ENCODE measurements around the gene RNF4. TPM values are rescaled to one million over a fixed set of nuclear protein-coding genes. Genes with fewer than 3 reads are reported as not detected.
A peak's percentile ranks its signal among the peaks of the same experiment; 100 is the strongest.
"Not testable (repeated sequence)": the region's sequence is repeated elsewhere in the genome, so short reads cannot be mapped to it uniquely, and the experiment has no call there.

The RNF4 gene
- total RNA-seq, 1 experiment from 2014 or later = 89.0 TPM

DNA sequence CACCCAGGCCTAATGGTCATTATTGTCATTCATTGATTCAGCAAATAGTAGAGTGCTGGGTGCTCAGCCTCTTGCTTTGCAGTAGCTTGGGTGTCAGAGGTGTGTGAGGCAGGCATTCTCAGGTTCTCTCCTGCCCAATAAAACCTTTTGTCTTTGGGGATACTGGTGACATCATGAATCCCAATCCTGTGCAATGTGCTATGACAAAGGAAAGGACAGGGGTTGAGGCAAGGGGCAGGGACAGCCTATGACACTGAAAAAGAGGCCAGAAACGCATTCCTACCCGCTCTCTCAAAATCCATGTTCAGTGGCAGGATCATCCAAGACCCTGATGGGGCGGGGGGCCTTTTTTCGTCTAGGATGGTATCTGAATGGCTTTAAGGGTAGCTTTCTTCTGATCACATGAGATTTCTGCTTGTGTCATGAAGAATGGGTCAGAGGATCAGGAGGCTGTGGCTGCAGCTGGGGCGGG lies 66.0 kb downstream of the RNF4 start:
- no peak for DNase-seq (ENCODE audit: low read depth)

GRCh38 chr4:2535376-2536192 lies 66.7 kb downstream of the RNF4 start:
- no peak for DNase-seq (ENCODE audit: low read depth)

DNA sequence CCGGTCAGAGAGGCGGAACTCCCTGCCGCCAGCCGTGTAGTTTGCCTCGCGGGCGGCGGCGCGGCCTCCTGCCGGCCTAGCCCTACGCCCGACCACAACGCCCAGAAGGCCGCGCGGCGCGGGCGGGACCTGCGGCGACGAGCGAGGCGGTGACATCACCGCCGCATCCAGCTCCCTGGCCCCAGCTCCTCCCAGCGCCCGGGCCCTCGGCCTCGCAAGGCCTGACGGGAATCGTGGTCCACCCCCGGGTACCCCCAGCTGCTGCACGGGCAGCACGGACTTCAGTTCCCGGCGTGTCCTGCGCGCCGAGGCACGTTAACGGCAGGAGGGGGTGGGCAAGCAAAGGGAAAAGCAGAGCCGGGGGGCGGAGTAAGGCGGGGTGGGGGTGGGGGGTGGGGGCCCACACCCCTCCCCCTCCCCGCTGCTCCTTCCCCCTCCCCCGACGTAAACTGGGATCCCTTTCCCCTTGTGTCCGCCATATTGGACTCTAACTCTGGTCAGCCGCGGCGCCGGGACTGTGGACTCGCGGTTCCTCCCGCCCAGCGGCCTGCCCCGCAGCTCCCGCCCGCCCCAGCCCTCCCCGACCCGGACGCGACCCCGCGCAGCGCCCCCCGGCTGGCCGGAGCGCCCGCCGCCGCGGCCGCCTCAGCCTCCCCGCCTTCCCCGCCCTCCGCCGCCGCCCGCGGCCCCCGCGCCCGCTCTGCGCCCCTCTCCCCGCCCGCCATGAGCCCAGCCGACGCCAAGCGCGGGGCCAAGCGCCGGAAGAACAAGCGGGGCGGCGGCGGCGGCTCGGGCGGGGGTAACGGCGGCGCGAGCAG lies 67.5 kb downstream of the RNF4 start, which contains the start of gene FAM193A:
Gene FAM193A (plus strand): TSS at position 455 of the 818 bp plus-strand sequence. CDS start 269 bp downstream, at position 724.
- peak; percentile 100 for DNase-seq (ENCODE audit: low read depth)

DNA sequence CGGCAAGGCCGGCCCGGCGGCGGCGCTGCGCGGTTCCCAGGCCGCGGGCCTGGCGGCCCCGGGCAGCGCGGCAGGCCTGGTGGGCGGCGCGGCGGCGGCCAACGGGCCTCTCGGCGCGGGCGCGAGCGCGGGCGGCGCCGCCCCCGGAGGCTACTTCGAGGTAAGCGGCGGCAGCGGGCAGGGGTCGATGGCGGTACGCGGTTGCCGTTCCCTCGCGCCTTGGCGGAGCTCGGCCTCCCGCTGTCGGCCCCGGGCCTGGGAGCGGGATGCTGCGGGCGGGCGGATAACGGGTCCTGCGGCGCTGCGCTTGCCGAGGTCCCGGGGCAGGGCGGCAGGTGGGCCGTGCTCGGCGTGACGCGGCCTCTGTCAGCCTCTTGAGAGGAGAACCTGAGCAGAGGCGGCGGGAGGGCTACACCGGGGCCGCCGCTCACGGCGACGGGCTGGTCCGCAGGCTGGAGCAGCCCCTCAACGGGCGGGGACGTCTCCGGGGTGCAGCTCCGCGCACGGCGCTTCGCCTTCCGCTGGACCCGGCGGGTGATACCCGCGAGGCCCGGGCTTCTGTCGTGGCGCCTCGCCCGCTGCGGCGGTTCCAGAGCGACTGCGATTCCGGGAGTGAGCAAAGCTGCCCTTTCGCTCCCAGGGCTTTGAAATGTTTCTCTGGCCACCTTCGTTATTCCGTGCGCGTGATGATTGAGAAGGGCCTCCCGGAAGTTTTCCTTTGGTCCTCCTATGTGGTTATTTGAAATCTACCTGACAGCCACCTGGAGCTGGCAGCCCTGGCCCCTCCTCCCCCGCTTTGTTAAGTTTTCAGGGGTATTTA lies 68.3 kb downstream of the RNF4 start:
- peak; percentile 42 for DNase-seq (ENCODE audit: low read depth)

GRCh38 chr4:2543580-2544191 lies 74.8 kb downstream of the RNF4 start:
- not testable (repeated sequence) for DNase-seq (ENCODE audit: low read depth)

GRCh38 chr4:2545321-2546013 lies 76.6 kb downstream of the RNF4 start:
- DNase-seq (ENCODE audit: low read depth) = no peak

DNA sequence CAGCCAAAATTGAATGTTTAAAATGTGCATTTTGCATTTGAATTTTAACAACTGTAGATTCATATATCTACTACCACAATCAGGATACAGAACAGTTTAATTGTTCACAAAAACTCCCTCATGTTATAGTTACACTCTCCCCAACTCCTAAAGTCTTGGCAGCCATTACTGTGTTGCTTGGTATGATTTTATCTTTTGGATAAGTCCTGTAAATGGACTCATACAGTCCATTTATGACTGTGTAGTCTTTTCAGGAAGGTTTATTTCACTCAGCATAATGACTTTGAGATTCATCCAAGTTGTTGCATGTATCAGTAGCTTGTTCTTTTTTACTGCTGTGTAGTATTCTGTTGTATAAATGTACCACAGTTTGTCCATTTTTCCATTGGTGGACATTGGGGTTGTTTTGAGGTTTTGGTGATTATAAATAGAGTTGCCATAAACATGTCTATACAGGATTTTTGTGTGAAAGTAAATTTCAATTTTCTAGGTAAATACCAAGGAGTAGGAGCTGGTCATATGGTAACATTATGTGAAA lies 77.4 kb downstream of the RNF4 start:
- DNase-seq (ENCODE audit: low read depth) = no peak

DNA sequence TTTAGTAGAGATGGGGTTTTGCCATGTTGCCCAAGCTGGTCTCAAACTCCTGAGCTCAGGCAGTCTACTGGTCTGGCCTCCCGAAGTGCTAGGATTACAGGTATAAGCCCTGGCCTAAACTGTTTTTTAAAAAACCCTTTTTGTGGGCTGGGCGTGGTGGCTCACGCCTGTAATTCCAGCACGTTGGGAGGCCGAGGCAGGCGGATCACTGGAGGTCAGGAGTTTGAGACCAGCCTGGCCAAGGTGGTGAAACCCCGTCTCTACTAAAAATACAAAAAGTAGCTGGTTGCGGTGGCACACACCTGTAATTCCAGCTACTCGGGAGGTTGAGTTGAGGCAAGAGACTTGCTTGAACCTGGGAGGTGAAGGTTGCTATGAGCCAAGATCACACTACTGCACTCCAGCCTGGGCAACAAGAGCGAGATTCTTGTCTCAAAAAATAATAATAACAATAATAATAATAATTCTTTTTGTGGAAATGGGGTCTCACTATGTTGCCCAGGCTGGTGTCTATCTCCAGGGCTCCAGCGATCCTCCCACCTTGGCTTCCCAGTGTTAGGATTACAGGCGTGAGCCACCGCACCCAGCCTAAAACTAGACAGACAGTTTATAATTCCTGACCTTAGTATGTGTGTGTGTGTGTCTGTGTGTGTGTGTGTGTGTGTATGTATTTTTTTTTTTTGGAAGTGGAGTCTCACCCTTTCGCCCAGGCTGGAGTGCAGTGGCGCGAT lies 78.2 kb downstream of the RNF4 start:
- DNase-seq (ENCODE audit: low read depth) = not testable (repeated sequence)

GRCh38 chr4:2551118-2551517 lies 82.2 kb downstream of the RNF4 start:
- DNase-seq (ENCODE audit: low read depth) = no peak

DNA sequence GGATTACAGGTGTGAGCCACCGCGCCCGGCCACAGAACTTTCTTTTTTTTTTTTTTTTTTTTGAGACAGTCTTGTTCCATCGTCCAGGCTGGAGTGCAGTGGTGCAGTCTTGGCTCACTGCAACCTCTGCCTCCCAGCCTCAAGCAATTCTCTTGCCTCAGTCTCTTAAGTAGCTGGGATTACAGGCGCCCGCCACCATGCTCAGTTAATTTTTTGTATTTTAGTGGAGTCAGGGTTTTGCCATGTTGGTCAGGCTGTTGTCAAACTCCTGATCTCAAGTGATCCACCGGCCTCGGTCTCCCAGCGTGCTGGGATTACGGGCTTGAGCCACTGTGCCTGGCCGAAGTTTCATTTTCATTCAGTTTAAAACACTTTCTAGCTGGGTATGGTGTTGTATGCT lies 83.9 kb downstream of the RNF4 start:
- no peak for DNase-seq (ENCODE audit: low read depth)

- no peak for DNase-seq (ENCODE audit: low read depth)
These were observed 89.4 kb downstream of the RNF4 start for GRCh38 chr4:2558301-2558700.

DNA sequence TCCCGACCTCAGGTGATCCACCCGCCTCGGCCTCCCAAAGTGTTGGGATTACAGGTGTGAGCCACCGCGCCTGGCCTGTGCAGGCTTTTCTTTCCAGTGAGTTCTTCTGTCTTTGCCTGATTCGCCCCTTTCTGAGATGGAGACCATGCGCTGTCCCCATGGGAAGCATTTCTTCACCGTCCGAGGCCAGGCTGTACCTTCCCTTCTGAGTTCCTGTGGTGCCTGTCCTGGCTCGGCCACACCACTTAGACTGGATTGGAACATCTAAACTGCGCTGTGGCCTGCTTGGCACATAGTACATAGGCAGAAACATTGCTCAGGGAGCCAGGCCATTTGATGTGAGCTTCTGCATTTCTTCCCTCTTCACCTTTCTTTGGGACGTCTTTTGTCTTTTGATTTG lies 91.3 kb downstream of the RNF4 start:
- DNase-seq (ENCODE audit: low read depth) = no peak

Other genes starting within 250 kb of the RNF4 start
- 13.4 and 29.3 TPM in 2 replicates for gene HAUS3, start 227.0 kb upstream of the RNF4 start, total RNA-seq (2014; rRNA removed; shearing (Covaris generic))
- gene POLN, start 227.0 kb upstream of the RNF4 start, total RNA-seq (2014; rRNA removed; shearing (Covaris generic)) = 0.54 and 1.4 TPM in 2 replicates
- gene MXD4, start 207.0 kb upstream of the RNF4 start, total RNA-seq (2014; rRNA removed; shearing (Covaris generic)) = 5.8 and 7.5 TPM in 2 replicates
- gene ZFYVE28, start 50.5 kb upstream of the RNF4 start, total RNA-seq (2014; rRNA removed; shearing (Covaris generic)) = 0.97 and 1.5 TPM in 2 replicates
- gene CFAP99, start 50.2 kb upstream of the RNF4 start, total RNA-seq (2014; rRNA removed; shearing (Covaris generic)) = not detected in 2 replicates
- gene FAM193A, start 67.5 kb downstream of the RNF4 start, total RNA-seq (2014; rRNA removed; shearing (Covaris generic)) = 11.1 and 19.1 TPM in 2 replicates

Data from Daoy (cell line).